Endothelial cell of umbilical vein (primary cell): Measurements from ENCODE around the gene EPAS1. TPM values are rescaled to one million over a fixed set of nuclear protein-coding genes. Genes with fewer than 3 reads are reported as not detected.

ENCODE experiments used
- BruUV-seq: library from RNA; stranded (reverse); fragments of 400-500 nt; replicated peaks from 2 replicates; lab custom pipeline; 2021; lab: Mats Ljungman, UMichigan
- CTCF ChIA-PET: fragments of 300-600, 350-600 bp; sonication (Branson Sonifier 250); formaldehyde crosslinking; loops from one replicate; lab custom pipeline; 2021; ENCODE audit warnings: antibody characterized with exemption, inconsistent platforms; lab: Charles Lee
- POLR2A ChIA-PET: fragments of 300-600, 350-600 bp; sonication (Branson Sonifier 250); formaldehyde crosslinking; loops from one replicate; lab custom pipeline; 2021; ENCODE audit warnings: antibody characterized with exemption, inconsistent platforms; lab: Charles Lee
- DNase-seq: peaks from one replicate; pipeline ENCODE4 v3.0.0-alpha.2; 2011; ENCODE audit warnings: low read depth, low spot score
- FAIRE-seq: peaks from 2 replicates; lab custom pipeline; 2011; peaks lifted over from hg19 to GRCh38; lab: Jason Lieb, UNC
- H2AFZ ChIP-seq: 2 replicates; pipeline ENCODE4 v1.6.0; 2012; ENCODE audit warnings: low read depth, low read length, control low read depth, inconsistent platforms
- H3K27ac ChIP-seq: 2 replicates; pipeline ENCODE4 v1.5.1; 2011; ENCODE audit warnings: low read depth, mild to moderate bottlenecking, control low read depth, low read length, moderate library complexity; ENCODE audit not compliant: insufficient read depth
- H3K27me3 ChIP-seq, 2 experiments: 2 replicates each; pipeline versions ENCODE4 v1.6.0 to v1.6.1; 2011; ENCODE audit warnings: low read length in 2 of 2, mixed read lengths in 1 of 2; ENCODE audit not compliant: control insufficient read depth in 2 of 2, insufficient read depth in 2 of 2
- H3K36me3 ChIP-seq, 2 experiments: 2 replicates in 1 of 2; 3 replicates in 1 of 2; pipeline ENCODE4 v1.5.1; 2011; ENCODE audit warnings: low read length in 2 of 2, mild to moderate bottlenecking in 1 of 2, moderate library complexity in 1 of 2; ENCODE audit not compliant: control insufficient read depth in 2 of 2, insufficient read depth in 2 of 2; ENCODE audit errors: extremely low read depth in 1 of 2
- H3K4me1 ChIP-seq: 3 replicates; pipeline ENCODE4 v1.5.1; 2011; ENCODE audit warnings: mild to moderate bottlenecking, low read length; ENCODE audit not compliant: control insufficient read depth, insufficient read depth; ENCODE audit errors: extremely low read depth
- H3K4me2 ChIP-seq: 2 replicates; pipeline ENCODE4 v1.6.1; 2011; ENCODE audit warnings: low read length, control low read depth, mixed read lengths; ENCODE audit not compliant: insufficient read depth
- H3K4me3 ChIP-seq, 3 experiments: fragments of 200-600 bp in 1 of 3; sonication (generic), shearing (Covaris generic) in 1 of 3; replicated peaks in 1 of 3; 2 replicates each; pipeline ENCODE4 v1.5.1; 2011 to 2016; ENCODE audit warnings: control low read depth in 3 of 3, low read length in 3 of 3, mild to moderate bottlenecking in 2 of 3, inconsistent platforms in 1 of 3, low read depth in 1 of 3, moderate library complexity in 1 of 3; ENCODE audit not compliant: insufficient read depth in 1 of 3
- H3K79me2 ChIP-seq: 2 replicates; pipeline ENCODE4 v1.6.0; 2012; ENCODE audit warnings: low read length, inconsistent platforms; ENCODE audit not compliant: control insufficient read depth, insufficient read depth
- H3K9ac ChIP-seq: replicated peaks from 2 replicates; pipeline ENCODE3; 2011; ENCODE audit warnings: low read length, control low read depth; ENCODE audit not compliant: insufficient read depth; ENCODE audit errors: extremely low read depth
- H3K9me1 ChIP-seq: replicated peaks from 3 replicates; pipeline ENCODE4 v1.6.0; 2011; ENCODE audit warnings: mild to moderate bottlenecking, low read length; ENCODE audit not compliant: control insufficient read depth, insufficient read depth; ENCODE audit errors: extremely low read depth
- H3K9me3 ChIP-seq: replicated peaks from 2 replicates; pipeline ENCODE4 v1.5.1; 2012; ENCODE audit warnings: low read length, inconsistent platforms; ENCODE audit not compliant: control insufficient read depth, insufficient read depth
- H4K20me1 ChIP-seq: replicated peaks from 2 replicates; pipeline ENCODE3; 2011; ENCODE audit warnings: mild to moderate bottlenecking, low read length; ENCODE audit not compliant: control insufficient read depth, insufficient read depth; ENCODE audit errors: extremely low read depth
- GATA2 ChIP-seq: IDR thresholded peaks from 2 replicates; pipeline ENCODE4 v1.7.0; 2011; ENCODE audit warnings: low read depth, mild to moderate bottlenecking, moderate library complexity, mixed read lengths, low read length; ENCODE audit not compliant: insufficient read length, insufficient read depth
- POLR2A ChIP-seq: IDR thresholded peaks from 2 replicates; pipeline ENCODE4 v1.6.1; 2012; ENCODE audit warnings: low read depth, mild to moderate bottlenecking, control low read depth, low read length
- dilution Hi-C: fragments of 300-500 bp; cut with MboI; formaldehyde crosslinking; loops from one replicate; pipeline ENCODE4 v1.15.0; 2019; ENCODE audit warnings: low sequenced_read_pairs; ENCODE audit not compliant: extremely low pct_ligation_motif_present
- intact Hi-C: fragments of 100-400 bp; cut with micrococcal nuclease; formaldehyde crosslinking; loops from one replicate; pipeline ENCODE4 v1.10.0; 2022
- polyA plus RNA-seq, 4 experiments: library from polyadenylated mRNA; depleted of rRNA in 3 of 4; stranded (reverse) in 3 of 4; unstranded in 1 of 4; fragments of >200 nt; gene quantifications; 2 replicates each; pipeline versions ENCODE4 v1.2.1 to v1.2.3, GENCODE V29; 2011 to 2012; ENCODE audit warnings: missing spikeins in 1 of 4
- total RNA-seq: library from RNA; stranded (reverse); gene quantifications from 2 replicates; pipeline ENCODE4 v1.2.3, GENCODE V29; 2021
- TF ChIP-seq, protein P1 (sequence below), 2 donors: IDR thresholded peaks; 1 replicate in 1 of 2; 2 replicates in 1 of 2; pipeline ENCODE4 v1.5.1; 2011; ENCODE audit warnings: low read length in 2 of 2, mild to moderate bottlenecking in 2 of 2, moderate library complexity in 2 of 2, control low read depth in 1 of 2, inconsistent platforms in 1 of 2, low read depth in 1 of 2; ENCODE audit not compliant: insufficient read depth in 1 of 2; ENCODE audit errors: extremely low read depth in 1 of 2
- TF ChIP-seq, protein P2 (sequence below): IDR thresholded peaks from 2 replicates; pipeline ENCODE4 v1.6.1; 2011; ENCODE audit not compliant: insufficient read depth, insufficient read length

Gene EPAS1
- total and polyA plus RNA-seq, 2 donors (not counting 3 experiments of a cell fraction or from before 2014, with no cell fraction given) = 229 to 374 TPM

DNA sequence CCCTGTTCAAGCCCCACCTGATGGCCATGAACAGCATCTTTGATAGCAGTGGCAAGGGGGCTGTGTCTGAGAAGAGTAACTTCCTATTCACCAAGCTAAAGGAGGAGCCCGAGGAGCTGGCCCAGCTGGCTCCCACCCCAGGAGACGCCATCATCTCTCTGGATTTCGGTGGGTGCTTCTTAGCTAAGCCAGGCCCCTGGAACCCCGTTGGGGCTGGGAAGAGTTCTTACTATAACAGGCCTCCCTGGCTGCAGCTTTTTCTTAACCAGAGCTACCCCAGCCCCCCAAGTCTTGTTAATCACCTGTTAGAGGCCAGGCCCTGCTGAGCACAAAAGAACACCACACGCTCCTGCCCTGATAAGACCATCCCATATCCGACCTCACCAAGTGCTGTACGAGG lies 79.4 kb downstream of the EPAS1 start:
- CTCF ChIA-PET = interaction anchor here (1.9 kb wide), 1 partner anchor 11 kb away, joined by 4 read pairs; no protein-coding TSS in a partner anchor

More for the DNA sequence above, 79.4 kb downstream of the EPAS1 start:
- H3K4me3 ChIP-seq = no peak overlapping the region
- no peak overlapping the region for H2AFZ ChIP-seq
- H4K20me1 ChIP-seq = peaks cover 3% of the 10 kb centered on the region
- BruUV-seq = no TSS peak
- POLR2A ChIA-PET = no interaction called here
- DNase-seq = no peak
- intact Hi-C loops (no loop called here), dilution Hi-C loops (no loop called here)
- no peaks in the 10 kb centered on the region for H3K9me1 ChIP-seq
- peaks cover 46 to 77% of the 10 kb centered on the region in 2 experiments for H3K36me3 ChIP-seq
- no peak overlapping the region for H3K4me2 ChIP-seq
- no peaks in the 10 kb centered on the region for H3K27me3 ChIP-seq
- FAIRE-seq = no peak
- no peaks in the 10 kb centered on the region for H3K79me2 ChIP-seq
- no peak overlapping the region for H3K9ac ChIP-seq
- no peak overlapping the region for H3K27ac ChIP-seq
- no peaks in the 10 kb centered on the region for H3K4me1 ChIP-seq
- no peaks in the 10 kb centered on the region for H3K9me3 ChIP-seq
- TF ChIP-seq, protein P1, sequence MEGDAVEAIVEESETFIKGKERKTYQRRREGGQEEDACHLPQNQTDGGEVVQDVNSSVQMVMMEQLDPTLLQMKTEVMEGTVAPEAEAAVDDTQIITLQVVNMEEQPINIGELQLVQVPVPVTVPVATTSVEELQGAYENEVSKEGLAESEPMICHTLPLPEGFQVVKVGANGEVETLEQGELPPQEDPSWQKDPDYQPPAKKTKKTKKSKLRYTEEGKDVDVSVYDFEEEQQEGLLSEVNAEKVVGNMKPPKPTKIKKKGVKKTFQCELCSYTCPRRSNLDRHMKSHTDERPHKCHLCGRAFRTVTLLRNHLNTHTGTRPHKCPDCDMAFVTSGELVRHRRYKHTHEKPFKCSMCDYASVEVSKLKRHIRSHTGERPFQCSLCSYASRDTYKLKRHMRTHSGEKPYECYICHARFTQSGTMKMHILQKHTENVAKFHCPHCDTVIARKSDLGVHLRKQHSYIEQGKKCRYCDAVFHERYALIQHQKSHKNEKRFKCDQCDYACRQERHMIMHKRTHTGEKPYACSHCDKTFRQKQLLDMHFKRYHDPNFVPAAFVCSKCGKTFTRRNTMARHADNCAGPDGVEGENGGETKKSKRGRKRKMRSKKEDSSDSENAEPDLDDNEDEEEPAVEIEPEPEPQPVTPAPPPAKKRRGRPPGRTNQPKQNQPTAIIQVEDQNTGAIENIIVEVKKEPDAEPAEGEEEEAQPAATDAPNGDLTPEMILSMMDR (IDR thresholded peaks at IDR 0.05; ENCODE audit: extremely low read depth in 1 of 2, insufficient read depth in 1 of 2, low read depth in 1 of 2, low read length in 2 of 2) = no peak
- TF ChIP-seq GATA2 (no peak), POLR2A (no peak)
- TF ChIP-seq, protein P2, sequence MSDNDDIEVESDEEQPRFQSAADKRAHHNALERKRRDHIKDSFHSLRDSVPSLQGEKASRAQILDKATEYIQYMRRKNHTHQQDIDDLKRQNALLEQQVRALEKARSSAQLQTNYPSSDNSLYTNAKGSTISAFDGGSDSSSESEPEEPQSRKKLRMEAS = no peak
